ENCODE data around the gene RBFOX2.

RBFOX2 gene

DNA sequence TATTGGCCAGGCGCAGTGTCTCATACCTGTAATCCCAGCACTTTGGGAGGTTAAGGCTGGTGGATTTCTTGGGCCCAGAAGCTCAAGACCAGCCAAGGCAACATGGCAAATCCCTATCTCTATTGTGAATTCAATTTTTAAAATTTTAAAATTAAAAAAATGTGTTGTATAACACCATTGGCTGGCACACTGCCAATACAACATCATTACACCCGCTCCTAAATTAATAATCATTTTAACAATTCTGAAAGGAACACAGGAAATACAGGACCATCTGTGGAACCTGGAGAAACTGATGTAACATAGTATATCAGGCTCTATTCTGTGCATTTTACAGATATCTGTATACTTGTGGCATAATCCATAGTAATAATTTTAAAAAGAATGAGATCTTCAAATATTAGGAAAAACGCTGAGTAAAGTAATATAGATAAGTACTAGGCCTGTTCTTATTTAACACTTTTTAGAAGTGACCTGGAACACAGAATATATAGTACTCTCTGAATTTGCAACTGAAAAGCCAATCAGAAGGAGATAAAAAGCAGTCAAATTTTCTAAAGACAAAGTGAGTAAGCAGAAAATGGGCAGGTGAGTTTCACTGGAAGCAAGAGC, 186.6 kb downstream of the RBFOX2 start:
- TF ChIP-seq, protein P1, sequence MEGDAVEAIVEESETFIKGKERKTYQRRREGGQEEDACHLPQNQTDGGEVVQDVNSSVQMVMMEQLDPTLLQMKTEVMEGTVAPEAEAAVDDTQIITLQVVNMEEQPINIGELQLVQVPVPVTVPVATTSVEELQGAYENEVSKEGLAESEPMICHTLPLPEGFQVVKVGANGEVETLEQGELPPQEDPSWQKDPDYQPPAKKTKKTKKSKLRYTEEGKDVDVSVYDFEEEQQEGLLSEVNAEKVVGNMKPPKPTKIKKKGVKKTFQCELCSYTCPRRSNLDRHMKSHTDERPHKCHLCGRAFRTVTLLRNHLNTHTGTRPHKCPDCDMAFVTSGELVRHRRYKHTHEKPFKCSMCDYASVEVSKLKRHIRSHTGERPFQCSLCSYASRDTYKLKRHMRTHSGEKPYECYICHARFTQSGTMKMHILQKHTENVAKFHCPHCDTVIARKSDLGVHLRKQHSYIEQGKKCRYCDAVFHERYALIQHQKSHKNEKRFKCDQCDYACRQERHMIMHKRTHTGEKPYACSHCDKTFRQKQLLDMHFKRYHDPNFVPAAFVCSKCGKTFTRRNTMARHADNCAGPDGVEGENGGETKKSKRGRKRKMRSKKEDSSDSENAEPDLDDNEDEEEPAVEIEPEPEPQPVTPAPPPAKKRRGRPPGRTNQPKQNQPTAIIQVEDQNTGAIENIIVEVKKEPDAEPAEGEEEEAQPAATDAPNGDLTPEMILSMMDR (IDR thresholded peaks at IDR 0.05): no peak
- TF ChIP-seq ZFX (IDR thresholded peaks at IDR 0.05; ENCODE audit: borderline replicate concordance): no peak

DNA sequence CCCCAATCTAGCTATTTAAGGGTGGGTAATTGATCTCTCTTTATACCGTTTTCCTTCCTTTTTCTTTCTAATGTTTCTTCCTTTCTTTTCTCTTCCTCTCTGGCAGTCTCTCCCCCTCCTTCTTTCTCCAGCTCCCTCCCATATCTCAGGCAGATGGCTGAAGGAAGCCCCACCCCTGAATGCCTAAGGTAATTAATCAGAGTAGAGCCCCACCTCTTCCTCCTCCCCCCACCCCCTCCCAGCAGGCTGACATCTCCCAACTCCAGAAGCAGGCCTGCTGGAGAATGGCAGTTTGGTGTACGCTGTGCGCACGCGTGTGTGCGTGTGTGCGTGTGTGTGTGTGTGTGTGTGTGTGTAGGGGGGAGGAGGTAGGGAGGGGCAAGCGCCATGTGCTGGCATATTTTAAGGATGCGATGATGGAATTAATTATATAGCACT, 188.3 kb downstream of the RBFOX2 start:
- peak overlapping the region; percentile 76 for H3K27ac ChIP-seq
- TF ChIP-seq, protein P1 (IDR thresholded peaks at IDR 0.05): no peak
- no peak for TF ChIP-seq ZFX (IDR thresholded peaks at IDR 0.05; ENCODE audit: borderline replicate concordance)

More for the DNA sequence above, 186.6 kb downstream of the RBFOX2 start:
- no peak overlapping the region for H3K27ac ChIP-seq

DNA sequence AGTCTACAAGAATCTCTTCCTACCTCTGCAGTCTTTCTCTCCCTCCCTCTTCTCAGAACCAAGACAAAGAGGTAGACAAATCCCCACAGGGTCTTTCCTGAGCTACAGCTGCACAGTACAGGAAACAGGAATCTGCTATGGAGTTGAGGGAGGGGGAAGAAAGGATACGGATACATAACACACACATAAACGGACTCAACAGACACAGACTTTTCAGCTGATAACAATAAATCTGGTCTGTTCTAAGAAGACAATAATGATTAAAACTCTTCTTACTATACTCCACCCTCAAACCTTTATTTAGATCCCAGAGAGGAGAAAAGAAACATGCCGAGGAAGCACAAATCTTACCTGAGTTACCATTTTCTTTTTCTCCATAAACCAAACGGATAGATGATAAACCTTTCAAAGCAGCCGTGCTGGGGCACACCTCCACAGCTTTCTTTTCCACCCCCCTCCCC, 188.8 kb downstream of the RBFOX2 start:
- peak overlapping the region; percentile 76 for H3K27ac ChIP-seq
- TF ChIP-seq, protein P1 (IDR thresholded peaks at IDR 0.05): no peak
- no peak for TF ChIP-seq ZFX (IDR thresholded peaks at IDR 0.05; ENCODE audit: borderline replicate concordance)

DNA sequence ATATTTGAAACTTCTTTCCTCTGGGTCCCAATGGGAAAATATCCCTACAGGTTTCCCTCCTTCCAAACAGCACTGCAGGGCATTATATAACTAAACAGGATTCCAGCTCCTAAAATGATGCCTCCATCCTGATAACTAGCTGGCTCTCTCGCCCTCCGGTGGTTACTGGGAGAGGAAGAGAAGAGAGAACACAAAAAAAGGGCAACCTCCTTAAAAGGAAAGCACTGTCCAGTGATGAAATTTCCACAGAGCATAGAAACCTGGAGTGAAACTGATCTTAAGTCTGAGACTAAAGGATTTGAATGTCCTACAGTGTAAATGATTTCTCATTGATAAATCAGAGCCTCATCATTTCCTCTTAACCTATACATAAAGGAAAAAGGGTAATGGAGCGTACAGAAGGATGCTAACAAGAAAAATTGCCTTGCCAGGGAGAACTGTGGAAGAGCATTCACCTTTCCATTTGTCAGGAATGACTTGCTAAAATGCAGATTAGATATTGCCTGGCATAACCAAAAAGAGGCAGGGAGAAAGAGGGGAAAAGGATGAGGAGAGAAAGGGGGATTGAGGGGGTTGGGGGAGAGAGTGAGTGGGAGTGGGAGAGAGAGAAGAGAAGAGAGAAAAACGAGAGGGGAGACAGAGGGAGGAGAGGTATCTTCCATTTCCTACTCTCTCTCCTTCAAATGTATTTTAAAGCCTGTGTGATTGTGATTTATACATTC, 189.6 kb downstream of the RBFOX2 start:
- H3K27ac ChIP-seq: peak overlapping the region; percentile 76
- no peak for TF ChIP-seq ZFX (IDR thresholded peaks at IDR 0.05; ENCODE audit: borderline replicate concordance)
- TF ChIP-seq, protein P1 (IDR thresholded peaks at IDR 0.05): peak; percentile 70

DNA sequence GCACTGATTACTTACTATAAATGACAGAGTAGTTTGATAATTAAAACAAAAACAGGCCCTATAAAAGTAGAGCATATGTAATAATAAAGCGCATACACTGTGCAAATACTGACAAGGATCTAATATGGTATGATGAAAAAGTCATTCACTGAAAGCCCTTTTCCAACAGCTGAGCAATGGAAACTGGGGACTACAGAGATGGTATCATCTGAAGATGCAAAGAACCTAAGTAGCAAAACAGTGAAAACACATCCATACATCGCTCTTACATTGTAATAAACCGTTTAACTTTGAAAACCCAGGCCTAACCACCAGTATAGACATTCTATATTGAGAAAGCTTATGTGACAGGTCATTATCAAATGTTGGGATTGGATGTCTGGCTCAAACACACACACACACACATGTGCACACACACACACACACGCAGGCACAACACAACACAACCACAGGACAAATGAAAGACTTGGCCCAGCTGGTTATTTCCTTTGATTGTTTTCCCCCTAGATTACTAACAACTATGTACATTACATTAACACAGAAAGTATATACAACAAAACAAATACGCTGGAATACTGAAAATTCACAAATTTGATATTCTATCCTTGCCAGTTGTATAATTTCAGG, 191.4 kb downstream of the RBFOX2 start:
- H3K27ac ChIP-seq: no peak overlapping the region
- TF ChIP-seq ZFX (IDR thresholded peaks at IDR 0.05; ENCODE audit: borderline replicate concordance): no peak
- TF ChIP-seq, protein P1 (IDR thresholded peaks at IDR 0.05): no peak

DNA sequence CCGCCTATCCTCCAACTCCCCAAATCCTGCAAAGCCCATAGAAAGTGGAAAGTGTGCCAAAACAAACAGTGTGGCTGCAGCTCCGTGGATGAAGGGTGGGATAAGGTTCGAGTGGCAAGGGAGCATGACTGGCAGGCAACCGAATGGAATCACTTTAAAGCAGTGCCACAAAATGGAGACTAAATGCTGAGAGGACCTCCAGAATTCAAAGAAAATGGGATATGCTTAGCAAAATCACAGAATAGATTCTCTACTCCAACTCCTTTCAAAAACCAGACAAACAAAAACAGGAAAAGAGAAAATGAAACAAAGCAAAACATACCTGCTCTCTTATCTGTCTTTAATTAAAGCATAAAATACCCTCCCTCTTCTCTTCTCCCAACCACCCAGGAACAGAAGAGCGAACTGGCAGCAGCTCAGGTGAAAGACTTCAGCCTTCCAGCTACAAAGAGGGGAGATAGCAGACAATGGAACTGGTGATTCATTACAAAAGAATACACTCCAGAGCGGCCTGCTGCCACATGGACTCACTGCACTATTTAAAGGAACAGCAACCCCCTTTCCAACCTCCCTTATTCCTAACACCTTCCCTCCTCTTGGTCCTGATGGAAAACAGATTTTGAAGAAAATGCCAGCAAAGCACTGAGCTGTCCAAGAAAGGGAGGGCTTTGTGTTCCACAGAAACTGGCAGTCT, 192.5 kb downstream of the RBFOX2 start:
- TF ChIP-seq, protein P1 (IDR thresholded peaks at IDR 0.05): no peak
- no peak for TF ChIP-seq ZFX (IDR thresholded peaks at IDR 0.05; ENCODE audit: borderline replicate concordance)
- 0 out of 2 replicates have a peak overlapping the region, but pooled peaks have one; percentile 1 for H3K27ac ChIP-seq
